K562 (cell line): ENCODE data around the gene LYPD3. TPM values are rescaled to one million over a fixed set of nuclear protein-coding genes. Genes with fewer than 3 reads are reported as not detected.

Experiments used
- BACH1 ChIP-seq: fragments of 200-800 bp; sonication (Bioruptor generic); IDR thresholded peaks from 2 replicates; pipeline ENCODE4 v1.6.1; 2016; ENCODE audit warnings: missing genetic modification characterization, missing compliant biosample characterization
- BRF1 ChIP-seq: IDR thresholded peaks from 3 replicates; pipeline ENCODE4 v1.6.1; 2011; ENCODE audit warnings: borderline replicate concordance, mild to moderate bottlenecking; ENCODE audit not compliant: insufficient read length; ENCODE audit errors: extremely low read depth
- L3MBTL2 ChIP-seq: fragments of 450-650 bp; IDR thresholded peaks from 2 replicates; pipeline ENCODE4 v1.6.1; 2016; ENCODE audit warnings: mild to moderate bottlenecking, moderate library complexity
- MAFG ChIP-seq: fragments of 450-650 bp; conservative IDR thresholded peaks from 2 replicates; pipeline ENCODE4 v1.6.1; 2016; ENCODE audit warnings: missing genetic modification characterization, missing compliant biosample characterization
- NRF1 ChIP-seq, 2 experiments: fragments of 450-650 bp; IDR thresholded peaks in 1 of 2; conservative IDR thresholded peaks in 1 of 2; 2 replicates each; pipeline ENCODE4 v1.6.1; 2014; ENCODE audit warnings: mild to moderate bottlenecking in 2 of 2
- YY1 ChIP-seq, 3 experiments: IDR thresholded peaks; 2 replicates each; pipeline ENCODE4 v1.6.1; 2011; ENCODE audit warnings: low read length in 2 of 3, mild to moderate bottlenecking in 2 of 3, moderate library complexity in 2 of 3, borderline replicate concordance in 1 of 3, control low read depth in 1 of 3, low read depth in 1 of 3; ENCODE audit not compliant: insufficient read depth in 3 of 3, insufficient replicate concordance in 2 of 3, control insufficient read depth in 1 of 3, insufficient read length in 1 of 3; ENCODE audit errors: extremely low read depth in 1 of 3
- polyA plus RNA-seq, 8 experiments: library from polyadenylated mRNA; depleted of rRNA in 4 of 8; stranded (reverse) in 5 of 8; unstranded in 3 of 8; fragments of >200 nt; fragmentation: Nextera tagmentation in 2 of 8; fragmentation: Illumina TruSeq in 1 of 8; extraction: Ambion mirVana in 2 of 8; extraction: Trizol in 1 of 8; gene quantifications; 2 replicates each; pipeline versions ENCODE4 v1.2.1 to v1.2.3, GENCODE V29; 2011 to 2014; ENCODE audit warnings: inconsistent platforms in 1 of 8, missing spikeins in 1 of 8
- total RNA-seq, 7 experiments: library from RNA; depleted of rRNA in 6 of 7; stranded (reverse); fragments of >200 nt in 6 of 7; fragmentation: Illumina TruSeq in 2 of 7; extraction: Trizol in 2 of 7; gene quantifications; 2 replicates each; pipeline versions ENCODE4 v1.2.1 to v1.2.3, GENCODE V29; 2011 to 2021; ENCODE audit warnings: low replicate concordance in 1 of 7
- TF ChIP-seq, protein P1 (sequence below): fragments of 450-650 bp; IDR thresholded peaks from 2 replicates; pipeline ENCODE4 v1.6.1; 2016; ENCODE audit warnings: mild to moderate bottlenecking, moderate library complexity
- TF ChIP-seq, protein P2 (sequence below): fragments of 250-450 bp; sonication (Bioruptor Pico); IDR thresholded peaks from 2 replicates; pipeline ENCODE4 v1.8.0; 2022; ENCODE audit warnings: inconsistent platforms, mild to moderate bottlenecking, moderate library complexity, borderline replicate concordance
- TF ChIP-seq, protein P3 (sequence below): sonication (generic); formaldehyde crosslinking; IDR thresholded peaks from 2 replicates; pipeline ENCODE4 v1.8.1; 2023; ENCODE audit warnings: missing genetic modification reagents, mild to moderate bottlenecking, borderline replicate concordance

Gene LYPD3
- total and polyA plus RNA-seq, 9 of the 15 experiments (the other 6 are each of a cell fraction or from before 2014, with no cell fraction given): 0.04 to 0.33 (median 0.20) TPM; not detected in 1

DNA sequence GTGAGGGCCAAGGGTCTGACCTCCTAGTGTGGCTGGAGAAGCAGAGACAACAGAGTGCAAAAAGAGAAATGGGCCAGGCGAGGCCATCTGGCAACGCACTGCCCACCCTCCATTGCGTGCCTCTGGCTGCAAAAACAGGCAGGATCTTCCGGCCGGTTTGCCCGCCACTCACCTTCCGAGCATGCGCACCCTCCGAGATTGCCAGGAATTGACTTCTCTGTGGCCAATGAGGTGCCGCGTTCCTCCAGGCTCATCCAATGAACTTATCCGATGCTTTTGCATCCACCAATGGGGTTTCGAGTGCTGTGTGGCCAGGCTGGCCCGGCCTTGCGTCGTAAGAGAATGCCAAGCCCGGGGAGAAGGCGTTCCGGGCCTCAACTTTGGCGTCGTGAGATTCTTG, 50.9 kb downstream of the LYPD3 start, which contains the start of gene TEX101 (continued):
- TF ChIP-seq, protein P1, sequence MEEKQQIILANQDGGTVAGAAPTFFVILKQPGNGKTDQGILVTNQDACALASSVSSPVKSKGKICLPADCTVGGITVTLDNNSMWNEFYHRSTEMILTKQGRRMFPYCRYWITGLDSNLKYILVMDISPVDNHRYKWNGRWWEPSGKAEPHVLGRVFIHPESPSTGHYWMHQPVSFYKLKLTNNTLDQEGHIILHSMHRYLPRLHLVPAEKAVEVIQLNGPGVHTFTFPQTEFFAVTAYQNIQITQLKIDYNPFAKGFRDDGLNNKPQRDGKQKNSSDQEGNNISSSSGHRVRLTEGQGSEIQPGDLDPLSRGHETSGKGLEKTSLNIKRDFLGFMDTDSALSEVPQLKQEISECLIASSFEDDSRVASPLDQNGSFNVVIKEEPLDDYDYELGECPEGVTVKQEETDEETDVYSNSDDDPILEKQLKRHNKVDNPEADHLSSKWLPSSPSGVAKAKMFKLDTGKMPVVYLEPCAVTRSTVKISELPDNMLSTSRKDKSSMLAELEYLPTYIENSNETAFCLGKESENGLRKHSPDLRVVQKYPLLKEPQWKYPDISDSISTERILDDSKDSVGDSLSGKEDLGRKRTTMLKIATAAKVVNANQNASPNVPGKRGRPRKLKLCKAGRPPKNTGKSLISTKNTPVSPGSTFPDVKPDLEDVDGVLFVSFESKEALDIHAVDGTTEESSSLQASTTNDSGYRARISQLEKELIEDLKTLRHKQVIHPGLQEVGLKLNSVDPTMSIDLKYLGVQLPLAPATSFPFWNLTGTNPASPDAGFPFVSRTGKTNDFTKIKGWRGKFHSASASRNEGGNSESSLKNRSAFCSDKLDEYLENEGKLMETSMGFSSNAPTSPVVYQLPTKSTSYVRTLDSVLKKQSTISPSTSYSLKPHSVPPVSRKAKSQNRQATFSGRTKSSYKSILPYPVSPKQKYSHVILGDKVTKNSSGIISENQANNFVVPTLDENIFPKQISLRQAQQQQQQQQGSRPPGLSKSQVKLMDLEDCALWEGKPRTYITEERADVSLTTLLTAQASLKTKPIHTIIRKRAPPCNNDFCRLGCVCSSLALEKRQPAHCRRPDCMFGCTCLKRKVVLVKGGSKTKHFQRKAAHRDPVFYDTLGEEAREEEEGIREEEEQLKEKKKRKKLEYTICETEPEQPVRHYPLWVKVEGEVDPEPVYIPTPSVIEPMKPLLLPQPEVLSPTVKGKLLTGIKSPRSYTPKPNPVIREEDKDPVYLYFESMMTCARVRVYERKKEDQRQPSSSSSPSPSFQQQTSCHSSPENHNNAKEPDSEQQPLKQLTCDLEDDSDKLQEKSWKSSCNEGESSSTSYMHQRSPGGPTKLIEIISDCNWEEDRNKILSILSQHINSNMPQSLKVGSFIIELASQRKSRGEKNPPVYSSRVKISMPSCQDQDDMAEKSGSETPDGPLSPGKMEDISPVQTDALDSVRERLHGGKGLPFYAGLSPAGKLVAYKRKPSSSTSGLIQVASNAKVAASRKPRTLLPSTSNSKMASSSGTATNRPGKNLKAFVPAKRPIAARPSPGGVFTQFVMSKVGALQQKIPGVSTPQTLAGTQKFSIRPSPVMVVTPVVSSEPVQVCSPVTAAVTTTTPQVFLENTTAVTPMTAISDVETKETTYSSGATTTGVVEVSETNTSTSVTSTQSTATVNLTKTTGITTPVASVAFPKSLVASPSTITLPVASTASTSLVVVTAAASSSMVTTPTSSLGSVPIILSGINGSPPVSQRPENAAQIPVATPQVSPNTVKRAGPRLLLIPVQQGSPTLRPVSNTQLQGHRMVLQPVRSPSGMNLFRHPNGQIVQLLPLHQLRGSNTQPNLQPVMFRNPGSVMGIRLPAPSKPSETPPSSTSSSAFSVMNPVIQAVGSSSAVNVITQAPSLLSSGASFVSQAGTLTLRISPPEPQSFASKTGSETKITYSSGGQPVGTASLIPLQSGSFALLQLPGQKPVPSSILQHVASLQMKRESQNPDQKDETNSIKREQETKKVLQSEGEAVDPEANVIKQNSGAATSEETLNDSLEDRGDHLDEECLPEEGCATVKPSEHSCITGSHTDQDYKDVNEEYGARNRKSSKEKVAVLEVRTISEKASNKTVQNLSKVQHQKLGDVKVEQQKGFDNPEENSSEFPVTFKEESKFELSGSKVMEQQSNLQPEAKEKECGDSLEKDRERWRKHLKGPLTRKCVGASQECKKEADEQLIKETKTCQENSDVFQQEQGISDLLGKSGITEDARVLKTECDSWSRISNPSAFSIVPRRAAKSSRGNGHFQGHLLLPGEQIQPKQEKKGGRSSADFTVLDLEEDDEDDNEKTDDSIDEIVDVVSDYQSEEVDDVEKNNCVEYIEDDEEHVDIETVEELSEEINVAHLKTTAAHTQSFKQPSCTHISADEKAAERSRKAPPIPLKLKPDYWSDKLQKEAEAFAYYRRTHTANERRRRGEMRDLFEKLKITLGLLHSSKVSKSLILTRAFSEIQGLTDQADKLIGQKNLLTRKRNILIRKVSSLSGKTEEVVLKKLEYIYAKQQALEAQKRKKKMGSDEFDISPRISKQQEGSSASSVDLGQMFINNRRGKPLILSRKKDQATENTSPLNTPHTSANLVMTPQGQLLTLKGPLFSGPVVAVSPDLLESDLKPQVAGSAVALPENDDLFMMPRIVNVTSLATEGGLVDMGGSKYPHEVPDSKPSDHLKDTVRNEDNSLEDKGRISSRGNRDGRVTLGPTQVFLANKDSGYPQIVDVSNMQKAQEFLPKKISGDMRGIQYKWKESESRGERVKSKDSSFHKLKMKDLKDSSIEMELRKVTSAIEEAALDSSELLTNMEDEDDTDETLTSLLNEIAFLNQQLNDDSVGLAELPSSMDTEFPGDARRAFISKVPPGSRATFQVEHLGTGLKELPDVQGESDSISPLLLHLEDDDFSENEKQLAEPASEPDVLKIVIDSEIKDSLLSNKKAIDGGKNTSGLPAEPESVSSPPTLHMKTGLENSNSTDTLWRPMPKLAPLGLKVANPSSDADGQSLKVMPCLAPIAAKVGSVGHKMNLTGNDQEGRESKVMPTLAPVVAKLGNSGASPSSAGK: 0 out of 2 replicates have a peak, but pooled peaks have one; percentile 24
- TF ChIP-seq NRF1 (conservative IDR thresholded peaks at IDR 0.05 in 1 of 2, IDR thresholded peaks at IDR 0.05 in 1 of 2) (peak; percentile 21 to 59; a peak in 2 of 4 replicates), BACH1 (tag) (no peak), MAFG (tag) (no peak), L3MBTL2 (peak; percentile 44; the same call in 1 of the 2 replicates), BRF1 (no peak), YY1 (IDR thresholded peaks at IDR 0.05; ENCODE audit: borderline replicate concordance in 1 of 3, control insufficient read depth in 1 of 3, extremely low read depth in 1 of 3, insufficient read depth in 3 of 3, insufficient read length in 1 of 3, insufficient replicate concordance in 2 of 3, low read depth in 1 of 3, low read length in 2 of 3) (no peak)
- TF ChIP-seq, protein P2, sequence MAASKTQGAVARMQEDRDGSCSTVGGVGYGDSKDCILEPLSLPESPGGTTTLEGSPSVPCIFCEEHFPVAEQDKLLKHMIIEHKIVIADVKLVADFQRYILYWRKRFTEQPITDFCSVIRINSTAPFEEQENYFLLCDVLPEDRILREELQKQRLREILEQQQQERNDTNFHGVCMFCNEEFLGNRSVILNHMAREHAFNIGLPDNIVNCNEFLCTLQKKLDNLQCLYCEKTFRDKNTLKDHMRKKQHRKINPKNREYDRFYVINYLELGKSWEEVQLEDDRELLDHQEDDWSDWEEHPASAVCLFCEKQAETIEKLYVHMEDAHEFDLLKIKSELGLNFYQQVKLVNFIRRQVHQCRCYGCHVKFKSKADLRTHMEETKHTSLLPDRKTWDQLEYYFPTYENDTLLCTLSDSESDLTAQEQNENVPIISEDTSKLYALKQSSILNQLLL (CRISPR knock-in tag): no peak
- TF ChIP-seq, protein P3, sequence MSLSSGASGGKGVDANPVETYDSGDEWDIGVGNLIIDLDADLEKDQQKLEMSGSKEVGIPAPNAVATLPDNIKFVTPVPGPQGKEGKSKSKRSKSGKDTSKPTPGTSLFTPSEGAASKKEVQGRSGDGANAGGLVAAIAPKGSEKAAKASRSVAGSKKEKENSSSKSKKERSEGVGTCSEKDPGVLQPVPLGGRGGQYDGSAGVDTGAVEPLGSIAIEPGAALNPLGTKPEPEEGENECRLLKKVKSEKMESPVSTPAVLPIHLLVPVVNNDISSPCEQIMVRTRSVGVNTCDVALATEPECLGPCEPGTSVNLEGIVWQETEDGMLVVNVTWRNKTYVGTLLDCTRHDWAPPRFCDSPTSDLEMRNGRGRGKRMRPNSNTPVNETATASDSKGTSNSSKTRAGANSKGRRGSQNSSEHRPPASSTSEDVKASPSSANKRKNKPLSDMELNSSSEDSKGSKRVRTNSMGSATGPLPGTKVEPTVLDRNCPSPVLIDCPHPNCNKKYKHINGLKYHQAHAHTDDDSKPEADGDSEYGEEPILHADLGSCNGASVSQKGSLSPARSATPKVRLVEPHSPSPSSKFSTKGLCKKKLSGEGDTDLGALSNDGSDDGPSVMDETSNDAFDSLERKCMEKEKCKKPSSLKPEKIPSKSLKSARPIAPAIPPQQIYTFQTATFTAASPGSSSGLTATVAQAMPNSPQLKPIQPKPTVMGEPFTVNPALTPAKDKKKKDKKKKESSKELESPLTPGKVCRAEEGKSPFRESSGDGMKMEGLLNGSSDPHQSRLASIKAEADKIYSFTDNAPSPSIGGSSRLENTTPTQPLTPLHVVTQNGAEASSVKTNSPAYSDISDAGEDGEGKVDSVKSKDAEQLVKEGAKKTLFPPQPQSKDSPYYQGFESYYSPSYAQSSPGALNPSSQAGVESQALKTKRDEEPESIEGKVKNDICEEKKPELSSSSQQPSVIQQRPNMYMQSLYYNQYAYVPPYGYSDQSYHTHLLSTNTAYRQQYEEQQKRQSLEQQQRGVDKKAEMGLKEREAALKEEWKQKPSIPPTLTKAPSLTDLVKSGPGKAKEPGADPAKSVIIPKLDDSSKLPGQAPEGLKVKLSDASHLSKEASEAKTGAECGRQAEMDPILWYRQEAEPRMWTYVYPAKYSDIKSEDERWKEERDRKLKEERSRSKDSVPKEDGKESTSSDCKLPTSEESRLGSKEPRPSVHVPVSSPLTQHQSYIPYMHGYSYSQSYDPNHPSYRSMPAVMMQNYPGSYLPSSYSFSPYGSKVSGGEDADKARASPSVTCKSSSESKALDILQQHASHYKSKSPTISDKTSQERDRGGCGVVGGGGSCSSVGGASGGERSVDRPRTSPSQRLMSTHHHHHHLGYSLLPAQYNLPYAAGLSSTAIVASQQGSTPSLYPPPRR (CRISPR knock-in tag): no peak
